HepG2 (cell line): ENCODE measurements around the gene OR2B2. TPM values are rescaled to one million over a fixed set of nuclear protein-coding genes. Genes with fewer than 3 reads are reported as not detected.
A peak's percentile ranks its signal among the peaks of the same experiment; 100 is the strongest.

Source experiments
- AGO1 ChIP-seq: fragments of 200-400 bp; formaldehyde crosslinking; IDR thresholded peaks from 2 replicates; pipeline ENCODE4 v1.6.1; 2017; ENCODE audit warnings: mild to moderate bottlenecking, low read depth, low read length, moderate library complexity; ENCODE audit not compliant: poor library complexity, severe bottlenecking
- DNMT3B ChIP-seq: conservative IDR thresholded peaks from 2 replicates; pipeline ENCODE4 v1.6.1; 2016; ENCODE audit warnings: missing biosample characterization, control low read depth
- FOXJ3 ChIP-seq: sonication (generic); formaldehyde crosslinking; IDR thresholded peaks from 2 replicates; pipeline ENCODE4 v1.4.0; 2020; ENCODE audit warnings: missing genetic modification reagents, mild to moderate bottlenecking, borderline replicate concordance
- HDAC2 ChIP-seq: sonication (generic); formaldehyde crosslinking; IDR thresholded peaks from 2 replicates; pipeline ENCODE4 v1.4.0; 2020; ENCODE audit warnings: missing genetic modification reagents
- KDM5B ChIP-seq: sonication (generic); formaldehyde crosslinking; IDR thresholded peaks from 2 replicates; pipeline ENCODE4 v1.4.0; 2020; ENCODE audit warnings: missing genetic modification reagents, mild to moderate bottlenecking, borderline replicate concordance
- NFYC ChIP-seq: IDR thresholded peaks from 2 replicates; pipeline ENCODE4 v1.6.1; 2016; ENCODE audit warnings: missing genetic modification reagents, missing compliant biosample characterization
- NR3C1 ChIP-seq: sonication (generic); formaldehyde crosslinking; IDR thresholded peaks from 2 replicates; pipeline ENCODE4 v1.4.0; 2020; ENCODE audit warnings: missing genetic modification reagents
- PHF20 ChIP-seq: sonication (generic); formaldehyde crosslinking; IDR thresholded peaks from 2 replicates; pipeline ENCODE4 v1.5.0; 2020; ENCODE audit warnings: mild to moderate bottlenecking, missing genetic modification reagents
- POLR2AphosphoS2 ChIP-seq: IDR thresholded peaks from 2 replicates; pipeline ENCODE4 v1.6.1; 2011; ENCODE audit warnings: low read depth, low read length, improper control_type of control experiment
- SP5 ChIP-seq: IDR thresholded peaks from 2 replicates; pipeline ENCODE4 v1.6.1; 2016; ENCODE audit warnings: low read depth, borderline replicate concordance
- U2AF1 ChIP-seq: fragments of 200-400 bp; formaldehyde crosslinking; optimal IDR thresholded peaks from 2 replicates; pipeline ENCODE3; 2017; ENCODE audit warnings: mild to moderate bottlenecking, low read depth, low read length
- ZFP41 ChIP-seq: sonication (generic); formaldehyde crosslinking; IDR thresholded peaks from 2 replicates; pipeline ENCODE4 v1.4.0; 2020; ENCODE audit warnings: mild to moderate bottlenecking, missing genetic modification reagents, borderline replicate concordance
- ZMAT3 ChIP-seq: sonication (generic); formaldehyde crosslinking; conservative IDR thresholded peaks from 2 replicates; pipeline ENCODE4 v1.7.0; 2021; ENCODE audit warnings: missing genetic modification reagents
- ZNF24 ChIP-seq: fragments of 450-650 bp; IDR thresholded peaks from 2 replicates; pipeline ENCODE4 v1.6.1; 2017; ENCODE audit warnings: antibody characterized with exemption, mild to moderate bottlenecking
- ZNF577 ChIP-seq: sonication (generic); formaldehyde crosslinking; IDR thresholded peaks from 2 replicates; pipeline ENCODE4 v1.4.0; 2020; ENCODE audit warnings: mild to moderate bottlenecking, low read depth, missing genetic modification reagents, borderline replicate concordance
- ZNF75D ChIP-seq: sonication (generic); formaldehyde crosslinking; IDR thresholded peaks from 2 replicates; pipeline ENCODE4 v1.8.1; 2023; ENCODE audit warnings: missing genetic modification reagents, mild to moderate bottlenecking, borderline replicate concordance
- polyA plus RNA-seq, 8 experiments: library from polyadenylated mRNA; depleted of rRNA in 3 of 8; stranded (reverse) in 7 of 8; unstranded in 1 of 8; fragments of >200 nt; fragmentation: Illumina TruSeq in 4 of 8; extraction: Trizol in 4 of 8; gene quantifications; 2 replicates each; pipeline versions ENCODE4 v1.2.1 to v1.2.3, GENCODE V29; 2011 to 2016; ENCODE audit warnings: low read depth in 4 of 8, missing spikeins in 1 of 8, mixed read lengths in 1 of 8; ENCODE audit not compliant: insufficient read depth in 1 of 8
- total RNA-seq, 5 experiments: library from RNA; depleted of rRNA; stranded (reverse); fragments of >200 nt; fragmentation: Illumina TruSeq; extraction: Trizol; gene quantifications; 2 replicates each; pipeline ENCODE4 v1.2.3, GENCODE V29; 2016; ENCODE audit warnings: low read depth in 1 of 5
- TF ChIP-seq, protein P1 (sequence below): sonication (generic); formaldehyde crosslinking; IDR thresholded peaks from 2 replicates; pipeline ENCODE4 v1.4.0; 2020; ENCODE audit warnings: missing genetic modification reagents, low read depth, mild to moderate bottlenecking, borderline replicate concordance
- TF ChIP-seq, protein P2 (sequence below): sonication (generic); formaldehyde crosslinking; IDR thresholded peaks from 2 replicates; pipeline ENCODE4 v1.8.0; 2022; ENCODE audit warnings: missing genetic modification reagents, low read depth, mild to moderate bottlenecking, borderline replicate concordance
- TF ChIP-seq, protein P3 (sequence below): IDR thresholded peaks from 2 replicates; pipeline ENCODE4 v1.6.1; 2012; ENCODE audit warnings: inconsistent platforms
- TF ChIP-seq, protein P4 (sequence below): sonication (generic); formaldehyde crosslinking; IDR thresholded peaks from 2 replicates; pipeline ENCODE4 v1.4.0; 2020; ENCODE audit warnings: missing genetic modification reagents
- TF ChIP-seq, protein P5 (sequence below): sonication (generic); formaldehyde crosslinking; conservative IDR thresholded peaks from 2 replicates; pipeline ENCODE4 v1.8.1; 2023; ENCODE audit warnings: missing genetic modification reagents

The OR2B2 gene
- total and polyA plus RNA-seq, 2 of the 13 experiments (the other 11 are each of a cell fraction or from before 2014, with no cell fraction given), result not detected

DNA sequence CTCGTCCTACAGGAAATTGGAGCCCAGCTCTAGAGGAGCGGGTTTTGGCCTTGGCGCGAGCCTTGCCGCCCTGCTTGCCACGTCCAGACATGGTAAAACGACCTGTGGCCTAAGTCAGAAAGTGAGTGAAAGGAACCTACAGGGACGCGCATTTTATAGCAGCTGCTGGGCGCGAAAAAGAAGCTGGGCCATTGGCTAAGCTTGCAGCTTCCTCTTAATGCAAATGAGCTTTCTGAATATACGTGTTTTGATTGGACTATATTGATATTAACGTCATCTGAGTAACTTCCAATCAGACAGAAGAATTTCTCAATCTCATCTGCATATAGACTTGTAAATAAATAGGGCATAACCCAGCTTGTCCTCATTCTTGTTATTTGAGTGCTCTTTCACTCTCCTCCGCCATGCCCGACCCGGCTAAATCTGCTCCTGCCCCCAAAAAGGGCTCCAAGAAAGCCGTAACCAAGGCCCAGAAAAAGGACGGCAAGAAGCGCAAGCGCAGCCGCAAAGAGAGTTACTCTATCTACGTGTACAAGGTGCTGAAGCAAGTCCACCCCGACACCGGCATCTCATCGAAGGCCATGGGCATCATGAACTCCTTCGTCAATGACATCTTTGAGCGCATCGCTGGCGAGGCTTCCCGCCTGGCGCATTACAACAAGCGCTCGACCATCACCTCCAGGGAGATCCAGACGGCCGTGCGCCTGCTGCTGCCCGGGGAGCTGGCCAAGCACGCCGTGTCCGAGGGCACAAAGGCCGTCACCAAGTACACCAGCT, 18.9 kb downstream of the OR2B2 start (continued):
- TF ChIP-seq NR3C1 (CRISPR knock-in tag) (no peak), U2AF1 (peak; percentile 68), ZMAT3 (CRISPR knock-in tag) (peak; percentile 95), KDM5B (CRISPR knock-in tag) (peak; percentile 98), HDAC2 (CRISPR knock-in tag) (peak; percentile 60; the same call in 1 of the 2 replicates), ZFP41 (CRISPR knock-in tag) (peak; percentile 78; the same call in 1 of the 2 replicates), ZNF75D (no peak), ZNF24 (no peak), AGO1 (no peak), PHF20 (peak; percentile 72), POLR2AphosphoS2 (peak; percentile 97), NFYC (CRISPR knock-in tag) (peak; percentile 94), SP5 (CRISPR knock-in tag) (no peak), ZNF577 (CRISPR knock-in tag) (no peak), DNMT3B (CRISPR knock-in tag) (0 out of 2 replicates have a peak, but pooled peaks have one; percentile 42), FOXJ3 (CRISPR knock-in tag) (peak; percentile 45; the same call in 1 of the 2 replicates)
- TF ChIP-seq, protein P1, sequence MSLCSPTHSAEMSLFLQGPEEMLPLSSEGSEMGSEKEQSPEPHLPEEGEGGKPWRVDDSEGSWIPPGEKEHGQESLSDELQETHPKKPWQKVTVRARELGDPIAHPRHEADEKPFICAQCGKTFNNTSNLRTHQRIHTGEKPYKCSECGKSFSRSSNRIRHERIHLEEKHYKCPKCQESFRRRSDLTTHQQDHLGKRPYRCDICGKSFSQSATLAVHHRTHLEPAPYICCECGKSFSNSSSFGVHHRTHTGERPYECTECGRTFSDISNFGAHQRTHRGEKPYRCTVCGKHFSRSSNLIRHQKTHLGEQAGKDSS (CRISPR knock-in tag), result peak; percentile 78
- TF ChIP-seq, protein P2, sequence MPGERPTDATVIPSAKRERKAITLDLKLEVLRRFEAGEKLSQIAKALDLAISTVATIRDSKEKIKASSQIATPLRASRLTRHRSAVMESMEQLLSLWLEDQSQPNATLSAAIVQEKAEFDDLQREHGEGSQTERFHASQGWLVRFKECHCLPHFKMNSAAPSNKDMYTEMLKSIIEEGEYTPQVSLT (CRISPR knock-in tag), result peak; percentile 53; the same call in 1 of the 2 replicates
- TF ChIP-seq, protein P3, sequence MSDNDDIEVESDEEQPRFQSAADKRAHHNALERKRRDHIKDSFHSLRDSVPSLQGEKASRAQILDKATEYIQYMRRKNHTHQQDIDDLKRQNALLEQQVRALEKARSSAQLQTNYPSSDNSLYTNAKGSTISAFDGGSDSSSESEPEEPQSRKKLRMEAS, result peak; percentile 82; the same call in 1 of the 2 replicates
- TF ChIP-seq, protein P4, sequence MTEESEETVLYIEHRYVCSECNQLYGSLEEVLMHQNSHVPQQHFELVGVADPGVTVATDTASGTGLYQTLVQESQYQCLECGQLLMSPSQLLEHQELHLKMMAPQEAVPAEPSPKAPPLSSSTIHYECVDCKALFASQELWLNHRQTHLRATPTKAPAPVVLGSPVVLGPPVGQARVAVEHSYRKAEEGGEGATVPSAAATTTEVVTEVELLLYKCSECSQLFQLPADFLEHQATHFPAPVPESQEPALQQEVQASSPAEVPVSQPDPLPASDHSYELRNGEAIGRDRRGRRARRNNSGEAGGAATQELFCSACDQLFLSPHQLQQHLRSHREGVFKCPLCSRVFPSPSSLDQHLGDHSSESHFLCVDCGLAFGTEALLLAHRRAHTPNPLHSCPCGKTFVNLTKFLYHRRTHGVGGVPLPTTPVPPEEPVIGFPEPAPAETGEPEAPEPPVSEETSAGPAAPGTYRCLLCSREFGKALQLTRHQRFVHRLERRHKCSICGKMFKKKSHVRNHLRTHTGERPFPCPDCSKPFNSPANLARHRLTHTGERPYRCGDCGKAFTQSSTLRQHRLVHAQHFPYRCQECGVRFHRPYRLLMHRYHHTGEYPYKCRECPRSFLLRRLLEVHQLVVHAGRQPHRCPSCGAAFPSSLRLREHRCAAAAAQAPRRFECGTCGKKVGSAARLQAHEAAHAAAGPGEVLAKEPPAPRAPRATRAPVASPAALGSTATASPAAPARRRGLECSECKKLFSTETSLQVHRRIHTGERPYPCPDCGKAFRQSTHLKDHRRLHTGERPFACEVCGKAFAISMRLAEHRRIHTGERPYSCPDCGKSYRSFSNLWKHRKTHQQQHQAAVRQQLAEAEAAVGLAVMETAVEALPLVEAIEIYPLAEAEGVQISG (CRISPR knock-in tag), result peak; percentile 76
- TF ChIP-seq, protein P5, sequence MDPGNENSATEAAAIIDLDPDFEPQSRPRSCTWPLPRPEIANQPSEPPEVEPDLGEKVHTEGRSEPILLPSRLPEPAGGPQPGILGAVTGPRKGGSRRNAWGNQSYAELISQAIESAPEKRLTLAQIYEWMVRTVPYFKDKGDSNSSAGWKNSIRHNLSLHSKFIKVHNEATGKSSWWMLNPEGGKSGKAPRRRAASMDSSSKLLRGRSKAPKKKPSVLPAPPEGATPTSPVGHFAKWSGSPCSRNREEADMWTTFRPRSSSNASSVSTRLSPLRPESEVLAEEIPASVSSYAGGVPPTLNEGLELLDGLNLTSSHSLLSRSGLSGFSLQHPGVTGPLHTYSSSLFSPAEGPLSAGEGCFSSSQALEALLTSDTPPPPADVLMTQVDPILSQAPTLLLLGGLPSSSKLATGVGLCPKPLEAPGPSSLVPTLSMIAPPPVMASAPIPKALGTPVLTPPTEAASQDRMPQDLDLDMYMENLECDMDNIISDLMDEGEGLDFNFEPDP, result peak; percentile 95; the same call in 1 of the 2 replicates
